Glutamatergic neuron (in vitro differentiated cells): Measurements from ENCODE around the gene TCERG1L. TPM values are rescaled to one million over a fixed set of nuclear protein-coding genes. Genes with fewer than 3 reads are reported as not detected.

Experiments
- DNase-seq: peaks from one replicate; pipeline ENCODE4 v3.0.0; 2022
- H3K27ac Mint-ChIP-seq: one replicate; pipeline ENCODE4 v1.8.0; 2020; ENCODE audit warnings: mild to moderate bottlenecking, mixed read lengths, inconsistent platforms; ENCODE audit not compliant: unreplicated experiment
- H3K27me3 Mint-ChIP-seq: one replicate; pipeline ENCODE4 v1.8.0; 2020; ENCODE audit warnings: mild to moderate bottlenecking, moderate library complexity, mixed read lengths, inconsistent platforms; ENCODE audit not compliant: unreplicated experiment
- H3K36me3 Mint-ChIP-seq: one replicate; pipeline ENCODE4 v1.8.0; 2020; ENCODE audit warnings: mild to moderate bottlenecking, mixed read lengths, inconsistent platforms; ENCODE audit not compliant: unreplicated experiment
- H3K4me1 Mint-ChIP-seq: one replicate; pipeline ENCODE4 v1.8.0; 2020; ENCODE audit warnings: mild to moderate bottlenecking, low read depth, mixed read lengths, inconsistent platforms; ENCODE audit not compliant: unreplicated experiment
- H3K4me3 Mint-ChIP-seq: one replicate; pipeline ENCODE4 v1.8.0; 2020; ENCODE audit warnings: mild to moderate bottlenecking, mixed read lengths, inconsistent platforms; ENCODE audit not compliant: unreplicated experiment
- H3K9me3 Mint-ChIP-seq: one replicate; pipeline ENCODE4 v1.8.0; 2020; ENCODE audit warnings: mild to moderate bottlenecking, moderate library complexity, mixed read lengths, inconsistent platforms; ENCODE audit not compliant: unreplicated experiment
- CTCF ChIP-seq: fragments of 200-600 bp; sonication (generic); IDR thresholded peaks from one replicate; pipeline ENCODE4 v1.5.0; 2021; ENCODE audit not compliant: partially characterized antibody, unreplicated experiment
- total RNA-seq: library from RNA; stranded (reverse); fragmentation: NEBNext Ultra II Directional; extraction: Animal tissue kit (Norgen Biotek cat#: 25700); gene quantifications from one replicate; pipeline ENCODE4 v1.2.1, GENCODE V29; 2021; ENCODE audit not compliant: unreplicated experiment

The TCERG1L gene
- total RNA-seq, 1 donor from 2014 or later: 2.2 TPM

- TF ChIP-seq CTCF: no peak
- no peak for DNase-seq
- Mint-ChIP-seq H3K27me3 (peaks cover 11% of the 10 kb centered on the region), H3K27ac (no peak overlapping the region), H3K4me3 (no peak overlapping the region), H3K4me1 (no peaks in the 10 kb centered on the region), H3K9me3 (peaks cover 19% of the 10 kb centered on the region), H3K36me3 (peaks cover 18% of the 10 kb centered on the region)
These were observed 161.4 kb downstream of the TCERG1L start for GRCh38 chr10:131150126-131150525.

- H3K4me1 Mint-ChIP-seq: no peaks in the 10 kb centered on the region
- peaks cover 11% of the 10 kb centered on the region for H3K27me3 Mint-ChIP-seq
- H3K27ac Mint-ChIP-seq: no peak overlapping the region
- H3K36me3 Mint-ChIP-seq: peaks cover 18% of the 10 kb centered on the region
- TF ChIP-seq CTCF: no peak
- DNase-seq: no peak
- peaks cover 19% of the 10 kb centered on the region for H3K9me3 Mint-ChIP-seq
- H3K4me3 Mint-ChIP-seq: no peak overlapping the region
These were observed 161.9 kb downstream of the TCERG1L start for GRCh38 chr10:131149586-131149985.

GRCh38 chr10:131149111-131149510 lies 162.4 kb downstream of the TCERG1L start:
- Mint-ChIP-seq H3K27ac (no peak overlapping the region), H3K36me3 (peaks cover 18% of the 10 kb centered on the region), H3K9me3 (peaks cover 20% of the 10 kb centered on the region), H3K4me3 (no peak overlapping the region), H3K27me3 (peaks cover 11% of the 10 kb centered on the region), H3K4me1 (no peaks in the 10 kb centered on the region)
- no peak for DNase-seq
- TF ChIP-seq CTCF: no peak

- peaks cover 24% of the 10 kb centered on the region for H3K9me3 Mint-ChIP-seq
- peaks cover 11% of the 10 kb centered on the region for H3K27me3 Mint-ChIP-seq
- peaks cover 18% of the 10 kb centered on the region for H3K36me3 Mint-ChIP-seq
- DNase-seq: no peak
- peaks cover 3% of the 10 kb centered on the region for H3K4me1 Mint-ChIP-seq
- no peak overlapping the region for H3K27ac Mint-ChIP-seq
- TF ChIP-seq CTCF: no peak
- no peak overlapping the region for H3K4me3 Mint-ChIP-seq
These were observed 163.3 kb downstream of the TCERG1L start for GRCh38 chr10:131148270-131148669.

- Mint-ChIP-seq H3K4me3 (no peak overlapping the region), H3K27ac (no peak overlapping the region), H3K9me3 (peaks cover 21% of the 10 kb centered on the region), H3K36me3 (peaks cover 14% of the 10 kb centered on the region), H3K4me1 (peaks cover 3% of the 10 kb centered on the region), H3K27me3 (peaks cover 10% of the 10 kb centered on the region)
- TF ChIP-seq CTCF: no peak
- no peak for DNase-seq
These were observed 164.1 kb downstream of the TCERG1L start for GRCh38 chr10:131147301-131147975.
